OCI-LY3 (cell line): ENCODE measurements around the gene NVL.

Experiments used
- CTCF ChIP-seq: fragments of 200-600, 300-600 bp; sonication (generic); IDR thresholded peaks from 2 replicates; pipeline ENCODE4 v1.5.1; 2014; ENCODE audit warnings: antibody characterized with exemption, low read length, low read depth
- EZH2phosphoT487 ChIP-seq: fragments of 200-600 bp; shearing (Covaris generic); IDR thresholded peaks from 2 replicates; pipeline ENCODE4 v1.6.1; 2018; ENCODE audit warnings: antibody characterized with exemption, mixed run types, low read depth

DNA sequence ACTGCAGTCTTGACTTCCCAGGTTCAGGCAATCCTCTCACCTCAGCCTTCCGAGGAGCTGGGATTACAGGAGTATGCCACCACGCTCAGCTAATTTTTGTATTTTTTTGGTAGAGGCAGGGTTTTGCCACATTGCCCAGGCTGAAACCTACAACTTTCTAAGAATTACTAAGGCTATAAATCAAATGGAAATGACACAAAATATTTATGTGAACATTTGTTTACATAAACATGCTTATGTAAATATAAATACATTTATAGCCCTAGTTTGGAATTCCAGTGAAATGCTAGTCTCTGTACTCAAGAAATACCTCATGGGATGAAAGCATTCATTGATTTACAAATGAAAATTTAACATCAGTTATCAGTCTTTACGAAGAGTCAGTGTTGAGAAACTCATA is 47.8 kb downstream of the NVL start:
- no peak for TF ChIP-seq CTCF
- TF ChIP-seq EZH2phosphoT487, result no peak
